Measurements from ENCODE around the gene DPP7.

Gene DPP7

GRCh38 chr9:137111788-137112563 lies 2.6 kb downstream of the DPP7 start:
- Histone ChIP-seq H2AK5ac (ENCODE audit: low read length, severe bottlenecking) (no peak overlapping the region), H2BK120ac (ENCODE audit: low read depth, low read length) (no peak overlapping the region), H2BK12ac (ENCODE audit: low read length in 2 of 2) (no peak overlapping the region), H3K23ac (ENCODE audit: low read length in 2 of 2) (no peak overlapping the region), H3K4me1 (ENCODE audit: control insufficient read depth, insufficient read depth, low read depth, low read length) (peaks cover 16% of the 10 kb centered on the region), H3K79me1 (replicated peaks; ENCODE audit: low read length, poor library complexity, severe bottlenecking) (peaks cover 8% of the 10 kb centered on the region), H3K4me2 (ENCODE audit: low read length, poor library complexity, severe bottlenecking) (no peak overlapping the region), H3K27me3 (ENCODE audit: control insufficient read depth in 1 of 2, insufficient read depth in 1 of 2, low read length in 2 of 2) (no peaks in the 10 kb centered on the region), H3K27ac (ENCODE audit: low read length, poor library complexity, severe bottlenecking) (no peak overlapping the region), H3K18ac (ENCODE audit: low read depth in 1 of 2, low read length in 2 of 2) (no peak overlapping the region), H4K91ac (ENCODE audit: low read length) (no peak overlapping the region), H2BK15ac (ENCODE audit: low read depth, poor library complexity, severe bottlenecking) (no peak overlapping the region), H2BK5ac (ENCODE audit: low read depth, low read length, poor library complexity, severe bottlenecking) (no peak overlapping the region), H3K9me3 (ENCODE audit: control insufficient read depth, low read length) (no peaks in the 10 kb centered on the region), H3K4ac (ENCODE audit: low read depth in 1 of 2, low read length in 2 of 2) (no peak overlapping the region), H2AFZ (ENCODE audit: low read depth, low read length) (no peak overlapping the region), H3K9ac (ENCODE audit: low read length) (no peak overlapping the region), H3K36me3 (ENCODE audit: control insufficient read depth in 1 of 2, insufficient read depth in 2 of 2, low read depth in 1 of 2, low read length in 2 of 2) (peaks cover 56 to 65% of the 10 kb centered on the region in 2 experiments), H3K4me3 (ENCODE audit: insufficient read depth in 1 of 2, low read depth in 1 of 2, low read length in 2 of 2) (no peak overlapping the region), H4K8ac (ENCODE audit: low read length) (no peak overlapping the region), H3K14ac (ENCODE audit: low read length in 2 of 2) (no peak overlapping the region)
- no peak for DNase-seq
- WGBS: 94% methylated on average over 32 of the region's 35 CpGs

DNA sequence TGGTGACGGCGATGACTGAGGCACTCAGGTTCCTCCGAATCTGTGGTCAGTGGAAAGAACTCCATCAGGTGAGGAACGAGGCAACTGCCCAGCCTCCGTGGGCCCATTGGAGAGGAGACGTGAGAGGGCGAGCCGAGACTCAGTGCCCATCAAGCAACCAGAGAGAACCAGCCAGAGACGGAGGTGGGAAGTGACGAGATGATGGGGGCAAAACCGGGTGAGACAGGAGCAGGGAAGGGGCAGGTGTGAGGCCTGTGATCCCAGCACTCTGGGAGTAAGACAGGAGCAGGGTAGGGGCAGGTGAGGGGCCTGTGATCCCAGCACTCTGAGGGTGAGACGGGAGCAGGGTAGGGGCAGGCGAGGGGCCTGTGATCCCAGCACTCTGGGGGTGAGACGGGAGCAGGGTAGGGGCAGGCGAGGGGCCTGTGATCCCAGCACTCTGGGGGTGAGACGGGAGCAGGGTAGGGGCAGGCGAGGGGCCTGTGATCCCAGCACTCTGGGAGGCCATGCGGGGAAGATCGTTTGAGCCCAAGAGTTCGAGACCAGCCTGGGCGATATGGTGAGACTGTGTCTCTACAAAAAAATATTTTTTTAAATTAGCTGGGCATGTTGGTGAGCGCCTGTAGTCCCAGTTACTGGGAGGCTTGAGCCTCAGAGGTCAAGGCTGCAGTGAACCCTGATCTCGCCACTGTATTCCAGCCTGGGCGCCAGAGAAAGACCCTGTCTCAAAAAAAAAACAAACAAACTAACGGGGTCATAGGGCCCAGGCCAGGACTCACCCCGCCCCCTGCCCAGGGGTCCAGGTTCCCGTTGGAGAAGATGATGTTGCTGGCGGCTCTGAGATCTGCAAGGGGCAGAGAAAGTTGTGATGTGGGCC lies 3.4 kb downstream of the DPP7 start:
- Histone ChIP-seq H2AK5ac (ENCODE audit: low read length, severe bottlenecking) (no peak overlapping the region), H3K4me2 (ENCODE audit: low read length, poor library complexity, severe bottlenecking) (no peak overlapping the region), H3K23ac (ENCODE audit: low read length in 2 of 2) (no peak overlapping the region), H3K4me3 (ENCODE audit: insufficient read depth in 1 of 2, low read depth in 1 of 2, low read length in 2 of 2) (no peak overlapping the region), H3K9me3 (ENCODE audit: control insufficient read depth, low read length) (no peaks in the 10 kb centered on the region), H4K8ac (ENCODE audit: low read length) (no peak overlapping the region), H3K4ac (ENCODE audit: low read depth in 1 of 2, low read length in 2 of 2) (no peak overlapping the region), H4K91ac (ENCODE audit: low read length) (no peak overlapping the region), H2BK120ac (ENCODE audit: low read depth, low read length) (no peak overlapping the region), H3K79me1 (replicated peaks; ENCODE audit: low read length, poor library complexity, severe bottlenecking) (peaks cover 12% of the 10 kb centered on the region), H2BK15ac (ENCODE audit: low read depth, poor library complexity, severe bottlenecking) (no peak overlapping the region), H3K18ac (ENCODE audit: low read depth in 1 of 2, low read length in 2 of 2) (no peak overlapping the region), H3K9ac (ENCODE audit: low read length) (no peak overlapping the region), H3K4me1 (ENCODE audit: control insufficient read depth, insufficient read depth, low read depth, low read length) (peaks cover 16% of the 10 kb centered on the region), H2AFZ (ENCODE audit: low read depth, low read length) (no peak overlapping the region), H3K27me3 (ENCODE audit: control insufficient read depth in 1 of 2, insufficient read depth in 1 of 2, low read length in 2 of 2) (no peaks in the 10 kb centered on the region), H2BK12ac (ENCODE audit: low read length in 2 of 2) (no peak overlapping the region), H3K14ac (ENCODE audit: low read length in 2 of 2) (no peak overlapping the region), H2BK5ac (ENCODE audit: low read depth, low read length, poor library complexity, severe bottlenecking) (no peak overlapping the region), H3K27ac (ENCODE audit: low read length, poor library complexity, severe bottlenecking) (no peak overlapping the region), H3K36me3 (ENCODE audit: control insufficient read depth in 1 of 2, insufficient read depth in 2 of 2, low read depth in 1 of 2, low read length in 2 of 2) (peaks cover 63 to 74% of the 10 kb centered on the region in 2 experiments)
- 91% methylated on average over 28 of the region's 28 CpGs for WGBS
- no peak for DNase-seq

GRCh38 chr9:137110147-137110910 lies 4.2 kb downstream of the DPP7 start:
- WGBS: 96% methylated on average over 38 of the region's 38 CpGs
- H3K27me3 ChIP-seq (ENCODE audit: control insufficient read depth in 1 of 2, insufficient read depth in 1 of 2, low read length in 2 of 2): no peaks in the 10 kb centered on the region
- no peak overlapping the region for H3K9ac ChIP-seq (ENCODE audit: low read length)
- no peak overlapping the region for H3K4me2 ChIP-seq (ENCODE audit: low read length, poor library complexity, severe bottlenecking)
- peaks cover 15% of the 10 kb centered on the region for H3K79me1 ChIP-seq (replicated peaks; ENCODE audit: low read length, poor library complexity, severe bottlenecking)
- H4K91ac ChIP-seq (ENCODE audit: low read length): no peak overlapping the region
- H3K9me3 ChIP-seq (ENCODE audit: control insufficient read depth, low read length): no peaks in the 10 kb centered on the region
- no peak overlapping the region for H3K27ac ChIP-seq (ENCODE audit: low read length, poor library complexity, severe bottlenecking)
- peaks cover 70 to 82% of the 10 kb centered on the region in 2 experiments for H3K36me3 ChIP-seq (ENCODE audit: control insufficient read depth in 1 of 2, insufficient read depth in 2 of 2, low read depth in 1 of 2, low read length in 2 of 2)
- H4K8ac ChIP-seq (ENCODE audit: low read length): no peak overlapping the region
- no peak overlapping the region for H2BK15ac ChIP-seq (ENCODE audit: low read depth, poor library complexity, severe bottlenecking)
- no peak overlapping the region for H2AFZ ChIP-seq (ENCODE audit: low read depth, low read length)
- no peak for DNase-seq
- no peak overlapping the region for H3K23ac ChIP-seq (ENCODE audit: low read length in 2 of 2)
- peaks cover 16% of the 10 kb centered on the region for H3K4me1 ChIP-seq (ENCODE audit: control insufficient read depth, insufficient read depth, low read depth, low read length)
- no peak overlapping the region for H3K18ac ChIP-seq (ENCODE audit: low read depth in 1 of 2, low read length in 2 of 2)
- no peak overlapping the region for H3K4me3 ChIP-seq (ENCODE audit: insufficient read depth in 1 of 2, low read depth in 1 of 2, low read length in 2 of 2)
- no peak overlapping the region for H3K4ac ChIP-seq (ENCODE audit: low read depth in 1 of 2, low read length in 2 of 2)
- no peak overlapping the region for H3K14ac ChIP-seq (ENCODE audit: low read length in 2 of 2)
- H2BK120ac ChIP-seq (ENCODE audit: low read depth, low read length): no peak overlapping the region
- no peak overlapping the region for H2BK5ac ChIP-seq (ENCODE audit: low read depth, low read length, poor library complexity, severe bottlenecking)
- no peak overlapping the region for H2AK5ac ChIP-seq (ENCODE audit: low read length, severe bottlenecking)
- no peak overlapping the region for H2BK12ac ChIP-seq (ENCODE audit: low read length in 2 of 2)

Data from mesenchymal stem cell (in vitro differentiated cells and primary cell).